B cell (primary cell): ENCODE data around the gene ZNF135.

Experiments
- EZH2 ChIP-seq: IDR thresholded peaks from 2 replicates; pipeline ENCODE4 v1.6.1; 2012; ENCODE audit warnings: borderline replicate concordance, low read depth, mild to moderate bottlenecking, moderate library complexity, low read length; ENCODE audit not compliant: insufficient read depth, poor library complexity, severe bottlenecking
- TF ChIP-seq, protein P1 (sequence below): fragments of 200-600 bp; IDR thresholded peaks from one replicate; pipeline ENCODE4 v1.8.0; 2022; ENCODE audit warnings: antibody characterized with exemption, mild to moderate bottlenecking

DNA sequence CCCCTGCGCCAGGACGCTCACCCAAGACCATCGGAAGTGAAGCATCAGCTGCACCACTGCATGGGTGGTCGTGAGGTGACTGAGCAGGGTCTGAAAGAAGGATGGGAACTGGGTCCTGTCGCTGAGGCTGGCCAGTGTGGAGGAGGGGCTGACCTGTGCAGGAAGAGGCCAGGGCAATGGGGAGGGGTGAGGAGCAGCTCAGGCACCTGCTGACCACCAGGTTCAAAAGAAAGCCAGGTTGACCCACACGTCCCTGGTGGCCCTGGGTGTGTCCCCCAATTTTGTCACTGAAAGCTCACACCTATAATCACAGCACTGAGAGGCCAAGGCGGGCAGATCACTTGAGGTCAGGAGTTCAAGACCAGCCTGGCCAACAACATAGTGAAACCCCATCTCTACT, 39.0 kb upstream of the ZNF135 start:
- TF ChIP-seq, protein P1, sequence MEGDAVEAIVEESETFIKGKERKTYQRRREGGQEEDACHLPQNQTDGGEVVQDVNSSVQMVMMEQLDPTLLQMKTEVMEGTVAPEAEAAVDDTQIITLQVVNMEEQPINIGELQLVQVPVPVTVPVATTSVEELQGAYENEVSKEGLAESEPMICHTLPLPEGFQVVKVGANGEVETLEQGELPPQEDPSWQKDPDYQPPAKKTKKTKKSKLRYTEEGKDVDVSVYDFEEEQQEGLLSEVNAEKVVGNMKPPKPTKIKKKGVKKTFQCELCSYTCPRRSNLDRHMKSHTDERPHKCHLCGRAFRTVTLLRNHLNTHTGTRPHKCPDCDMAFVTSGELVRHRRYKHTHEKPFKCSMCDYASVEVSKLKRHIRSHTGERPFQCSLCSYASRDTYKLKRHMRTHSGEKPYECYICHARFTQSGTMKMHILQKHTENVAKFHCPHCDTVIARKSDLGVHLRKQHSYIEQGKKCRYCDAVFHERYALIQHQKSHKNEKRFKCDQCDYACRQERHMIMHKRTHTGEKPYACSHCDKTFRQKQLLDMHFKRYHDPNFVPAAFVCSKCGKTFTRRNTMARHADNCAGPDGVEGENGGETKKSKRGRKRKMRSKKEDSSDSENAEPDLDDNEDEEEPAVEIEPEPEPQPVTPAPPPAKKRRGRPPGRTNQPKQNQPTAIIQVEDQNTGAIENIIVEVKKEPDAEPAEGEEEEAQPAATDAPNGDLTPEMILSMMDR, result no peak
- TF ChIP-seq EZH2, result no peak
